ENCODE measurements around the gene SLC25A11.

SLC25A11 gene

GRCh38 chr17:4887581-4887980 lies 52.3 kb downstream of the SLC25A11 start:
- DNase-seq (ENCODE audit: extremely low read depth, insufficient read length): no peak
- Histone ChIP-seq H3K36me3 (ENCODE audit: control insufficient read depth, insufficient read depth, low read length) (peaks cover 41% of the 10 kb centered on the region), H3K27me3 (replicated peaks; ENCODE audit: control insufficient read depth, insufficient read depth, low read length) (no peaks in the 10 kb centered on the region), H3K4me3 (replicated peaks; ENCODE audit: low read depth, low read length) (no peak overlapping the region)
- no peak for TF ChIP-seq CTCF (IDR thresholded peaks at IDR 0.05; ENCODE audit: insufficient read depth, low read length, poor library complexity, severe bottlenecking)

Measured in GM06990 (cell line).